Endothelial cell of umbilical vein (primary cell): ENCODE results near the gene BLOC1S6. TPM values are rescaled to one million over a fixed set of nuclear protein-coding genes. Genes with fewer than 3 reads are reported as not detected.

Source experiments
- BruUV-seq: library from RNA; stranded (reverse); fragments of 400-500 nt; replicated peaks from 2 replicates; lab custom pipeline; 2021; lab: Mats Ljungman, UMichigan
- CTCF ChIA-PET: fragments of 300-600, 350-600 bp; sonication (Branson Sonifier 250); formaldehyde crosslinking; loops from one replicate; lab custom pipeline; 2021; ENCODE audit warnings: antibody characterized with exemption, inconsistent platforms; lab: Charles Lee
- POLR2A ChIA-PET: fragments of 300-600, 350-600 bp; sonication (Branson Sonifier 250); formaldehyde crosslinking; loops from one replicate; lab custom pipeline; 2021; ENCODE audit warnings: antibody characterized with exemption, inconsistent platforms; lab: Charles Lee
- DNase-seq: peaks from one replicate; pipeline ENCODE4 v3.0.0-alpha.2; 2011; ENCODE audit warnings: low read depth, low spot score
- FAIRE-seq: peaks from 2 replicates; lab custom pipeline; 2011; peaks lifted over from hg19 to GRCh38; lab: Jason Lieb, UNC
- H2AFZ ChIP-seq: 2 replicates; pipeline ENCODE4 v1.6.0; 2012; ENCODE audit warnings: low read depth, low read length, control low read depth, inconsistent platforms
- H3K27ac ChIP-seq: 2 replicates; pipeline ENCODE4 v1.5.1; 2011; ENCODE audit warnings: low read depth, mild to moderate bottlenecking, control low read depth, low read length, moderate library complexity; ENCODE audit not compliant: insufficient read depth
- H3K27me3 ChIP-seq, 2 experiments: 2 replicates each; pipeline versions ENCODE4 v1.6.0 to v1.6.1; 2011; ENCODE audit warnings: low read length in 2 of 2, mixed read lengths in 1 of 2; ENCODE audit not compliant: control insufficient read depth in 2 of 2, insufficient read depth in 2 of 2
- H3K36me3 ChIP-seq, 2 experiments: 2 replicates in 1 of 2; 3 replicates in 1 of 2; pipeline ENCODE4 v1.5.1; 2011; ENCODE audit warnings: low read length in 2 of 2, mild to moderate bottlenecking in 1 of 2, moderate library complexity in 1 of 2; ENCODE audit not compliant: control insufficient read depth in 2 of 2, insufficient read depth in 2 of 2; ENCODE audit errors: extremely low read depth in 1 of 2
- H3K4me1 ChIP-seq: 3 replicates; pipeline ENCODE4 v1.5.1; 2011; ENCODE audit warnings: mild to moderate bottlenecking, low read length; ENCODE audit not compliant: control insufficient read depth, insufficient read depth; ENCODE audit errors: extremely low read depth
- H3K4me2 ChIP-seq: 2 replicates; pipeline ENCODE4 v1.6.1; 2011; ENCODE audit warnings: low read length, control low read depth, mixed read lengths; ENCODE audit not compliant: insufficient read depth
- H3K4me3 ChIP-seq, 3 experiments: fragments of 200-600 bp in 1 of 3; sonication (generic), shearing (Covaris generic) in 1 of 3; replicated peaks in 1 of 3; 2 replicates each; pipeline ENCODE4 v1.5.1; 2011 to 2016; ENCODE audit warnings: control low read depth in 3 of 3, low read length in 3 of 3, mild to moderate bottlenecking in 2 of 3, inconsistent platforms in 1 of 3, low read depth in 1 of 3, moderate library complexity in 1 of 3; ENCODE audit not compliant: insufficient read depth in 1 of 3
- H3K79me2 ChIP-seq: 2 replicates; pipeline ENCODE4 v1.6.0; 2012; ENCODE audit warnings: low read length, inconsistent platforms; ENCODE audit not compliant: control insufficient read depth, insufficient read depth
- H3K9ac ChIP-seq: replicated peaks from 2 replicates; pipeline ENCODE3; 2011; ENCODE audit warnings: low read length, control low read depth; ENCODE audit not compliant: insufficient read depth; ENCODE audit errors: extremely low read depth
- H3K9me1 ChIP-seq: replicated peaks from 3 replicates; pipeline ENCODE4 v1.6.0; 2011; ENCODE audit warnings: mild to moderate bottlenecking, low read length; ENCODE audit not compliant: control insufficient read depth, insufficient read depth; ENCODE audit errors: extremely low read depth
- H3K9me3 ChIP-seq: replicated peaks from 2 replicates; pipeline ENCODE4 v1.5.1; 2012; ENCODE audit warnings: low read length, inconsistent platforms; ENCODE audit not compliant: control insufficient read depth, insufficient read depth
- H4K20me1 ChIP-seq: replicated peaks from 2 replicates; pipeline ENCODE3; 2011; ENCODE audit warnings: mild to moderate bottlenecking, low read length; ENCODE audit not compliant: control insufficient read depth, insufficient read depth; ENCODE audit errors: extremely low read depth
- CTCF ChIP-seq, 2 donors: IDR thresholded peaks; 1 replicate in 1 of 2; 2 replicates in 1 of 2; pipeline ENCODE4 v1.5.1; 2011; ENCODE audit warnings: low read length in 2 of 2, mild to moderate bottlenecking in 2 of 2, moderate library complexity in 2 of 2, control low read depth in 1 of 2, inconsistent platforms in 1 of 2, low read depth in 1 of 2; ENCODE audit not compliant: insufficient read depth in 1 of 2; ENCODE audit errors: extremely low read depth in 1 of 2
- EZH2 ChIP-seq: IDR thresholded peaks from 2 replicates; pipeline ENCODE4 v1.6.1; 2012; ENCODE audit warnings: borderline replicate concordance, low read depth, mild to moderate bottlenecking, moderate library complexity, low read length, inconsistent platforms; ENCODE audit not compliant: severe bottlenecking
- FOS ChIP-seq: IDR thresholded peaks from 2 replicates; pipeline ENCODE4 v1.6.1; 2011; ENCODE audit warnings: mild to moderate bottlenecking, low read length, moderate library complexity, borderline replicate concordance; ENCODE audit not compliant: insufficient read depth
- GATA2 ChIP-seq: IDR thresholded peaks from 2 replicates; pipeline ENCODE4 v1.7.0; 2011; ENCODE audit warnings: low read depth, mild to moderate bottlenecking, moderate library complexity, mixed read lengths, low read length; ENCODE audit not compliant: insufficient read length, insufficient read depth
- JUN ChIP-seq: IDR thresholded peaks from 2 replicates; pipeline ENCODE4 v1.6.1; 2011; ENCODE audit warnings: borderline replicate concordance, low read depth; ENCODE audit not compliant: insufficient read length, insufficient read depth
- MAX ChIP-seq: IDR thresholded peaks from 2 replicates; pipeline ENCODE4 v1.6.1; 2011; ENCODE audit not compliant: insufficient read depth, insufficient read length
- MYC ChIP-seq: IDR thresholded peaks from one replicate; pipeline ENCODE4 v1.6.1; 2011; ENCODE audit warnings: mild to moderate bottlenecking, low read depth, low read length
- POLR2A ChIP-seq: IDR thresholded peaks from 2 replicates; pipeline ENCODE4 v1.6.1; 2012; ENCODE audit warnings: low read depth, mild to moderate bottlenecking, control low read depth, low read length
- POLR2AphosphoS5 ChIP-seq: IDR thresholded peaks from 2 replicates; pipeline ENCODE4 v1.6.1; 2012; ENCODE audit warnings: low read depth, mild to moderate bottlenecking, control low read depth, low read length, moderate library complexity; ENCODE audit not compliant: insufficient read depth
- dilution Hi-C: fragments of 300-500 bp; cut with MboI; formaldehyde crosslinking; loops from one replicate; pipeline ENCODE4 v1.15.0; 2019; ENCODE audit warnings: low sequenced_read_pairs; ENCODE audit not compliant: extremely low pct_ligation_motif_present
- intact Hi-C: fragments of 100-400 bp; cut with micrococcal nuclease; formaldehyde crosslinking; loops from one replicate; pipeline ENCODE4 v1.10.0; 2022
- polyA plus RNA-seq, 4 experiments: library from polyadenylated mRNA; depleted of rRNA in 3 of 4; stranded (reverse) in 3 of 4; unstranded in 1 of 4; fragments of >200 nt; gene quantifications; 2 replicates each; pipeline versions ENCODE4 v1.2.1 to v1.2.3, GENCODE V29; 2011 to 2012; ENCODE audit warnings: missing spikeins in 1 of 4
- small RNA-seq: library from RNA; depleted of rRNA; stranded (forward); fragments of <200 nt; gene quantifications from one replicate; pipeline ENCODE3, GENCODE V24; 2012; ENCODE audit warnings: low replicate concordance, low read depth; ENCODE audit not compliant: insufficient read depth, insufficient read length
- total RNA-seq: library from RNA; stranded (reverse); gene quantifications from 2 replicates; pipeline ENCODE4 v1.2.3, GENCODE V29; 2021

BLOC1S6 gene
- total and polyA plus RNA-seq, 2 donors (not counting 3 experiments of a cell fraction or from before 2014, with no cell fraction given): 8.2 to 39.2 TPM

- ChIA-PET POLR2A (no interaction called here), CTCF (interaction anchor here (0.8 to 1.0 kb wide), 2 partner anchors 23 to 24 kb away, joined by 3 read pairs; partner anchors contain the start of gene SQOR)
- no peak overlapping the region for H3K4me3 ChIP-seq
- no peak overlapping the region for H3K4me2 ChIP-seq
- no peak overlapping the region for H2AFZ ChIP-seq
- dilution Hi-C loops: no loop called here
- peaks cover 0 to 2% of the 10 kb centered on the region in 2 experiments for H3K36me3 ChIP-seq
- no peaks in the 10 kb centered on the region for H4K20me1 ChIP-seq
- no peaks in the 10 kb centered on the region for H3K9me1 ChIP-seq
- DNase-seq (no peak), FAIRE-seq (no peak)
- no peaks in the 10 kb centered on the region for H3K4me1 ChIP-seq
- H3K27ac ChIP-seq: no peak overlapping the region
- H3K9me3 ChIP-seq: no peaks in the 10 kb centered on the region
- no peaks in the 10 kb centered on the region for H3K79me2 ChIP-seq
- no peak for TF ChIP-seq EZH2
- TF ChIP-seq POLR2AphosphoS5: no peak
- TF ChIP-seq GATA2: no peak
- TF ChIP-seq FOS: no peak
- no peak for TF ChIP-seq MAX
- TF ChIP-seq POLR2A: no peak
- no peak for TF ChIP-seq JUN
- no peak for TF ChIP-seq MYC
- no peak for TF ChIP-seq CTCF (IDR thresholded peaks at IDR 0.05; ENCODE audit: extremely low read depth in 1 of 2, insufficient read depth in 1 of 2, low read depth in 1 of 2, low read length in 2 of 2)
- no TSS peak for BruUV-seq
- no peaks in the 10 kb centered on the region for H3K27me3 ChIP-seq
- intact Hi-C loops: no loop called here
- H3K9ac ChIP-seq: no peak overlapping the region
Measured at GRCh38 chr15:45657764-45658545, 70.8 kb downstream of the BLOC1S6 start.

Small RNA genes within 50 kb of the gene (small RNA-seq; reads per million reads assigned to genes)
- gene DPPA5P2 (not detected), gene RF00019 (not detected)

Other genes with a start within 250 kb of the BLOC1S6 start
- 0.48 and 0.60 TPM in 2 replicates for gene GATM, start 208.8 kb upstream of the BLOC1S6 start, total RNA-seq
- gene GATM, start 208.8 kb upstream of the BLOC1S6 start, polyA plus RNA-seq: 0.16 and 0.21 TPM in 2 replicates
- 3.8 and 3.9 TPM in 2 replicates for gene SLC30A4, start 64.6 kb upstream of the BLOC1S6 start, total RNA-seq
- 2.4 and 2.7 TPM in 2 replicates for gene SLC30A4, start 64.6 kb upstream of the BLOC1S6 start, polyA plus RNA-seq
- gene SQOR, start 47.6 kb downstream of the BLOC1S6 start, total RNA-seq: 6.6 and 17.9 TPM in 2 replicates
- 11.3 and 12.9 TPM in 2 replicates for gene SQOR, start 47.6 kb downstream of the BLOC1S6 start, polyA plus RNA-seq